Activated CD8-positive, alpha-beta memory T cell treated with anti-CD3 and anti-CD28 coated beads, Interleukin-2, amount 50 U/mL, for 1 hour (primary cell): Measurements from ENCODE around the gene GPR157.
"Not testable (repeated sequence)": the region's sequence is repeated elsewhere in the genome, so short reads cannot be mapped to it uniquely, and the experiment has no call there.

Experiments used
- DNase-seq: peaks from one replicate; pipeline ENCODE4 v3.0.0-alpha.2; 2020; ENCODE audit errors: extremely low read depth

Gene GPR157

DNA sequence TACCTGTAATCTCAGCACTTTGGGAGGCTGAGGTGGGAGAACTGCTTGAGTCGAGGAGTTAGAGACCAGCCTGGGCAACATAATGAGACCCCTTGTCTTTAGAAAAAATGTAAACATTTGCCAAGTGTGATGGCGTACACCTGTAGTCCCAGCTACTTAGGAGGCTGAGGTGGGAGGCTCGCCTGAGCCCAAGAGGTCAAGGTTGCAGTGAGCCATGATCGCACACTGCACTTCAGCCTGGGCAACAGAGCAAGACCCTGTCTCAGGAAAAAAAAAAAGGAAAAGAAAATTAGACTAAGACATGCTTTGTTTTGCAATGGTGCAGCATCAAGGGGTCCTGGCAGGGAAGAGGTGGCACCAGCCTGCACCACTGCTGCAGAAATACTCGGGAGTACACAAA is 16.8 kb upstream of the GPR157 start:
- DNase-seq, result no peak

DNA sequence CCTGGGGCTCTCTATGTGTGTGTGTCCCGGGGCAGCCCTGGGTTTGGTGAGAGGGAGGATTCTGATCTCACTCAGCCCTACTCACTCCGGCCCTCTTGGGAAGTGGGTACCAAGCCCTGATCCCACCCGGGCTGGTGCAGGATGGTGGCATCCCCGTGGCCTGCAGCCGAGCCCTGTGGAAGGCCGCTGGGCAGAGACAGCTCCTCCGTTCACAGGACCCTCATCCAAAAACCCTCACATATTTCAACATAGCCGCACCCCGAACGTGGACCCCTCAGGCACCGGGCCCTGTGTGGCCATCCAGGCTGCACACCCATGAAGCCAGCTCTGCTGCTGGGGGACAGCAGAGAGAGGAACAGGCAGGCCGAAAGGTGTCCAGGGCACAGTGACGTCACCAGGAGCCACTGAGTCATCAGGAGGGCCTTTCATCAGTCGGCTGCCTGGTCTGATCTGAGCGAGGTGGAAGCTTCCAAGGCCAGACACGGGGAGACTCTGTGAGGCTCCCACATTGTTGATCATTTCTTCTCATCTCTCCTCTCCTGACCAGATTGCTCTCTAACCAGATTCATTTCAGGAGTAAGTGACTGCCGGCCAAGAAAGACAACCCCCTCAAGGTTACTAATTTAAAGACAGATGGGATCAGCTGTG is 16.2 kb upstream of the GPR157 start:
- no peak for DNase-seq

DNA sequence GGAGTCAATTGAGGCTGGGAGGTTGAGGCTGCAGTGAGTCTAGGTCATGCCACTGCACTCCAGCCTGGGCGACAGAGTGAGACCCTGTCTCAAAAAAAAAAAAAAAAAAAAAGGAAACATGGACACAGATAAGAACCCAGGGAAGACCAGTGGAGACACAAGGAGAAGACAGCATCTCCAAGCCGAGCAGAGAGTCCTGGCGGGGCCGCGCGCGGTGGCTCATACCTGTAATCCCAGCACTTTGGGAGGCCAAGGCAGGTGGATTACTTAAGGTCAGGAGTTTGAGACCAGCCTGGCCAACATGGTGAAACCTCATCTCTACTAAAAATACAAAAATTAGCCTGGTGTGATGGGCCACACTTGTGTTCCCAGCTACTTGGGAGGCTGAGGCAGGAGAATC is 15.6 kb upstream of the GPR157 start:
- not testable (repeated sequence) for DNase-seq

DNA sequence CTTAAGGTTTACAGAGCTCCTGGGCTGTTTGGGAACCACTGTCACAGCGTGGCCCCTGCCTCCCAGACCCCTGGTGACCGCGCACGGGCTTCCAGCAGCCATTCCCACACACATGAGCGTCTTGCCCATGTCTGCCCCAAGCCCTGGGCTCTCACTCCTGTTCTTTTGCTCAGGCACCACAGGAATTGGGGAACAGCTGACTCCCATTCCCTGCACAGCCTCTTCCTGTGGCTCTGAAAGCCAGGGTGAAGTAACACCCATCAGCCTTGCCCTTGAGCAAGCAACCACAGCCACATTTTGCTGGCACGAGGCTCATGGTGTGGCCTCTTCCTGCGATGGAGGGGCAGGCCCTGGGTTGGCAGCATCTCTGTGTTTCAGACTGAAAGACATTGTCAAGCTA is 14.3 kb upstream of the GPR157 start:
- DNase-seq, result no peak

DNA sequence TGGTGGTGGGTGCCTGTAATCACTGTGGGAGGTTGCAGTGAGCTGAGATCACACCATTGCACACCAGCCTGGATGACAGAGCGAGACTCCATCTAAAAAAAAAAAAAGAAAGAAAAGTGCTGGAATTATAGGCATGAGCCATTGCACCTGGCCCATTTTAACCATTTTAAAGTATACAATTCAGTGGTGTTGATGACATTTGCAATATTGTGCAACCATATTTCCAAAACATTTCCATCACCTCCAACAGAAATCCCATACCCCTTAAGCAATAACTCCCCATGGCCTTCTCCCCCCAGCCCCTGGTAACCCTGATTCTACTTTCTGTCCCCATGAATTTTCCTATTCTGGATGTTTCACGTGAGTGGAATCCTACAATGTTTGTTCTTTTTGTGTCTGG is 11.0 kb upstream of the GPR157 start:
- DNase-seq, result no peak

DNA sequence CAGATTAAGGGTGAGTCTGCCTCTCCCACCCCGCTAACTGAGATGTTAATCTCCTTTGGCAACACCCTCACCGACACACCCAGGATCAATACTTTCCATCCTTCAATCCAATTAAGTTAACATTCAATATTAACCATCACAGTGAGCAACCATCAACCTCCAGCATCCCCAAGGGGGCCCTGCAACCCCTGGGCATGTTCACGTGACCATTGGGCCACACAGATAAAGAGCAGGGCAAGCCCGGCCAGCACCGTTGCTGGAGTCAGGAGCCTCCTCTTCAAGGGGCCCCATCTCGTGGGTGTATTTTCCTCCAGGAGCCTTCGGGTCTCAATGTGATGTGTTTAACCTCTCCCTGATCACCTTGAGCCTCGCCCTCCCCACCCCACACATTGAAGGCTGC is 8.0 kb upstream of the GPR157 start:
- no peak for DNase-seq

DNA sequence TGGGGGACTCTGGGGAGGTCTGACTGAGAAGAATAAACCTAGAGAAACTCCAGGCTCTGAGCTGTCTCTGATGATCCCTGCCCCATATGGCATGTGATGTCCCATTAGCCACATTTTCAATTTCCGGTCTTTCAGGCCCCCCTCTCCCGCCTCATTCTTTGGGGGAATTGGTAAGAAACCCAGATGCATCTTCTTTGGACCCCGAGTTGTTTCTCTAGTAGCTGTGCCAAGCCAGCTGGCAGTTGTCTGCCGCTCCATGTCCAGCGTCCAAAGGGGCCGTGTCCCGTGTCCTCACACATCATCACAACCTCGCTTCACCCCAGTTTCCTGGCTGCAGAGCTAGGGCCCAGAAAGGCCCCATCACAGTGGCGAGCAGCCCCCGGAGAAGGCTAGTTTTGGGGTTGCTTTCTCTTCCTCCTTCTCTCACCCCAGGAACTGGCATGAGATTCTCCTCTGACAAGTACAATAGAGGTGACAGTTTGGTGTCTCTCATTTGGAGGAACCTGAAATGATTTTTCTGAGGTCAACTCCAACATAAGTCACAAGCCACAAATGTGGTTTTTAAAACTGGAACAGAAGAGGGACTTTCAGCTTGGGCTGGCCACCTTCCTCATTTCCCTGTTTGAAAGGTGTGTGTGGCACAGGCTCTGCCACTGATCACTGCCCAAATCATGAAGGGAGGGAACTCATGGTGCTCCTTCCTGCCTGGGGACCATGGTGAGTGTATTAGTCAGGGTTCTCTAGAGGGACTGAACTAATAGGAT is 6.4 kb upstream of the GPR157 start:
- DNase-seq, result no peak

DNA sequence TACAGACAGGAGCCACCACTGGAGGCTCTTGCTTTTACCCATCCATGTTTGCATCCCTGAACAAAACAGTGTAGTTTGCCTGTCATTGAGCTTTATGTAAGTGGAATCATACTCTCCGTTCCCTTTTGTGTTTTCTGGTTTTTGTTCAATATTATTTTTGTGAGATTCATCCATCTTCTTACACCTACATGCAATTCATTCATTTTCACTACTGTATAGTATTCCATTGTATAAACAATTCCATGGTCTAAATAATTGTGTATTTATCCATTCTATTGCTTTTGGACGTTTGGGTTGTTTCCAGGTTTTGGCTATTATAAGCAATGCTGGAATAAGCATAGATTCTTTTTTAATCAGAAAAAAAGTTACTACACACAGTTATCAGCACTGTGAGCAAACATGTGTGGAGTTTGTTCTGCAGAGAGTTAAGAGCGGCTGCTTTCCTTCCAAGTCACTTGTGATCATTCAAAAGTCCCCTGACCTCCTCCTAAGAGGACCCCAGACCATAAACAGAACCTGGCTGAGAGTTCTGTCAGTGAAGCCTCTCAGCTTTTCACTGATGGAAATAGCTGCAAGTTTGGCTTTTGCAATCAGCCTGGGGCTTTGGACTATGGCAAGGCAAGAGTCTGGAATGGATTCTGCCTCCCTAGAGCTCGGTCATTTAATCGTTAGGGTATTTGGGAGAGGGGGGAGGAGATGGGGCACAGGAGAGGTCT is 5.1 kb upstream of the GPR157 start:
- no peak for DNase-seq

DNA sequence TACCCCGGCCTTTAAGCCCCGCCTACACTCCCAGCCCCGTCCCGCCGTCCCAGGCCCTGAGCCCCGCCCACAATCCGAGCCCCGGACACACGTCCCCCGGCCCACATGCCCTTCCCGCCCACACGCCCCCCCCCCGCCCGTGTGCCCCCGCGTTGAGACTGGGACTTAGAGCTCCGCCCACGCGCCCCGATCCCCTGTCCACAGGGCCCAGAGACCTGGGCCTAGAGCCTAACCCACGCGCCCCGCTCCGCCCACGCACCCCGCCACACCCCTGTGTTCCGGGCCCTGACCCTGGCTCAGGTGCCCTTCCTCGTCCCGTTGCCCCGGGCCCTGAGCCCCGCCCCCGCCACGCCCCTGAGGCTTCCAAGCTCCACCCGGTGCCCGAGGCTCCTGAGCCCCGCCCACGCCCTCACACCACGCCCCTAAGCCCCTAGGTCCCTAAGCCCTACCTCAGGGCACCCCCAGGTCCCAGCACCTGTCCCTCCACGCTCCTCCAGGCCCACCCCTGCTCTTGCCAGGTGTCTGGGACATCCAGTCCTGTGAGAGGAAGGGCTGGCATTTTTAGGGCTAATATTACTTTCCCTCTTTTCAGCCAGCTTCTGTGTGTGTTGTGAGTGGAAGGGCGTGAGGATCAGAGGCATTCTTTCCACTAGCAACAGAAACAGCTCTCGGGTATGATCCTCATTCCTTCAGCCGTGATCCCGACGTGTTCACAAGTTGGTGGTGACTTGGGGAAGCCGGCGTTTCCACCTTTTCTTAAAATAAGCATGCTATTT is 552 bp upstream of the GPR157 start:
- DNase-seq, result peak; percentile 74

DNA sequence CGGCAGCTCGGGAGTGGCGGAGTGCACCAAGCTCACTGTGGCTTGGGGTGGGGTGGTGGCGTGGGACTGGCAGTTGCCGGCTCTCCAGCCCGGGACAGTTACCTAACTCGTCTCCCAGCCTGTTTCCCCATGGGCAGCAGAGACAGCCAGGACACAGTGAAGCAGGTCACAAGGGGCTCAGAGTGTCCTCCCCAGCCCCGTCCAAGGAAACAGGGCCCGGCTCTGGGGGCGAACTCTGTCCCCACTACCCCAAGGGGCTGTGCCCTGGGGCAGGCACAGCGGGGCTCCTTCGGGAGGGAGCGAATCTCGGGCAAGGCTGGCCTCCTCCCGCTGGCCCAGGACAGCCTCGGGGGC is 759 bp downstream of the GPR157 start:
- DNase-seq, result no peak

DNA sequence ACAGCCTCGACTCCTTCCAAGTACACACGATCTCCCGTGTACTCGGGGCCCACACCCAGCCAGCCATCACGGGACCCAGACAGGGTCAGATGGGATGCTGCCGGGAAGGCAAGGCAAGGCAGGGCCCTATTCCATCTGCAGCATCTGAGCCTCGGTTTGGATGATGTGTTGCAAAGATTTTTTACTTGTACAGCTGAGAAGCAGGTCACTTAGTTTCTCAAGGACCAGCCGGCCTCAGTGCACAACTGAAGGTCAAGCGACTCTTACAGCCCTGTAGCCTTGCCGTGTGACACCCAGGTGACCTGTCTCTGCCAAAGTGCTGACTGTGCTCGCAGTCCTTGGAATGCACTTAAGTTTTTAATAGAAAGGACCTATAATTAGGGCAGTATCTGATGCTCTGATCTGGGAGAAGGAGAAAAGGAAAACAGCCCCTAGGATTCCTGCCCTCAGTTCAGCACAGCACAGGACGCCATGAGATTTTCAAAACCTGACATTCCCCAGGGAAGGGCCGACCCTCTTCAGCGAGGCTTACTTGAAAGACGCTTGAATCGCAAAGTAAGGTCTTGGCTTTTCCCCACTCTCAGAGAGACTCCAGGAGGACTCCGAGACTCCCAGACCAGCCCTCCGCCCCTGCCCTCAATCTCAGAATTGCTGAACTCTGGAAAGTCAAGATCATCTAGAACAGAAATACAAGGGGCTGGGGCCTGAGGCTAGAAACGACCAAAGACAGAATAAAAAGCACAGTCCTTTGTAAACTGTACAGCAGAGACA is 1.3 kb downstream of the GPR157 start:
- DNase-seq, result no peak

DNA sequence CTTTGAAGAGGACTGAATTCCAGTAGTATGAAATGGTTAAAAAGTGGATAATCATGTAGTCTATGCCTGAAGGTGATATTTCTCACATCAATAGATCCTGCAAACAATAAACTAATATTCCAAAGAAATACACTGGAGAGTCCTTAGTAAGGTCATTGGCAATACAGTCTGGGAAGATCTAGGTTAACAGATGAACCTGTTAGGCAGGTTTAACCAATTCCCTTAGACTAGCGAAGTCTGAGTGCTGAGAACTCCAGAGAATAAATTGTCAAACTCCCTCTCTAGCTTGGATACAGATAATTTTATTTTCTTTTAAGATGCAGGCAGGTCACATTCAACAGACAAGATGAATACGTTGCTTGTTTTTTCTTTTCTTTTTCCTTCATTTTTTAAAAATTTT is 2.4 kb downstream of the GPR157 start:
- DNase-seq, result no peak

DNA sequence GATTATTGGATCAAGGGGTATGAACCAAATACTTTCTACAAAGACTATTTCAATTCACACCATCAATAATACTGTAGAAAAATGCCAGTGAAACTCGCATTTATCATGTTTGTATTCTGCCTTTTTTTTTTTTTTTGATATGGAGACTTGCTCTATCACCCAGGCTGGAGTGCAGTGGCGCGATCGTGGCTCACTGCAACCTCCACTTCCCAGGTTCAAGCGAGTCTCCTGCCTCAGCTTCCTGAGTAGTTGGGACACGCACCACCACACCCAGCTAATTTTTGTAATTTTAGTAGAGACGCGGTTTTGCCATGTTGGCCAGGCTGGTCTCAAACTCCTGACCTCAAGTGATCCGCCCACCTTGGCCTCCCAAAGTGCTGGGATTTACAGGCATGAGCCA is 3.1 kb downstream of the GPR157 start:
- DNase-seq, result not testable (repeated sequence)

DNA sequence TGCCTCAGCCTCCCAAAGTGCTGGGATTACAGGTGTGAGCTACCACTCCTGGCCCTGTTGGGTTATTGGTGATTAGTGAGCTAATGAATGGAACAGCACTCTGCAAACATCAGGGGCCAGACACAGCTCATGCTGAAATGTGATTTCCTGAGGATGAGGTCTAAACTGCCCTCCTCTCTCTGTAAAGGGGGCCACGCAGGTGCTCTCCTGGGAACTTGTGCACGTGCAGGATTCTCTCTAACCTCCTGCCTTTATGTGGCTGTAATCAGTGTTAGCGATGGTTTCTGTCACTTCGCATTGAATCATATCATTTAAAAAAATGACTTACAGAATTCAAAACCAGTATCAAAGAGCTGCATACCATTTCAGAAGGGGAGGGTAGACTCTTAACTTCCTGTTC is 3.6 kb downstream of the GPR157 start:
- DNase-seq, result no peak

DNA sequence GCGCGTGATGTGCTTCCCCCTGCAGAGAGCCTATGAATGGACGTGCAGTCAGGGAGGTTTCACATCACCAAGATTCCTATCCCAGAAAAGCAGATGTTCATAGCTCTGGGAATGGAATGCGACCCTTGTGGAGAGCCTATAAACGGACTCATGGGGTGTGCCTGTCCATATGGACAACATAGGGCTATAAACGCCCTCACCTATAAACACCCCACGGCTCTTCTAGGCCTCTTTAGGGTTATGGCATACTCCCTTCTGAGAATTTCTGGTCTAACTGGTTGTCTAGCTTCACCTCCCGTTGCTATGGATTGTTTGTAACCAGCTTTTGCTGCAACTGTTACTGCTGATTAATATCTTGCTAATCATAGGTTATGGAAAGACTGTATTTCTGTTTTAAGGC is 4.5 kb downstream of the GPR157 start:
- DNase-seq, result not testable (repeated sequence)

DNA sequence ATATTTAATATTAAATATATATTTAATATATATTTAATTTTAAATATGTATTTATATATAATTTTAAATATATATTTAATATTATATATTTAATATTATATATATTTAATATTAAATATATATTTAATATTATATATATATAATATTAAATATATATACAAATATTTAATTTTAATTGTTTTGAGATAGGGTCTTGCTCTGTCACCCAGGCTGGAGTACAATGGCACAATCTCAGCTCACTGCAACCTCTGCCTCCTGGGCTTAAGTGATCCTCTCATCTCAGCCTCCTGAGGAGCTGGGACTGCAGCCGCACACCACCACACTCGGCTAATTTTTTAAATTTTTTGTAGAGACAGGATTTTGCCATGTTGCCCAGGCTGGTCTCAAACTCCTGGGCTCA is 5.2 kb downstream of the GPR157 start:
- DNase-seq, result not testable (repeated sequence)

DNA sequence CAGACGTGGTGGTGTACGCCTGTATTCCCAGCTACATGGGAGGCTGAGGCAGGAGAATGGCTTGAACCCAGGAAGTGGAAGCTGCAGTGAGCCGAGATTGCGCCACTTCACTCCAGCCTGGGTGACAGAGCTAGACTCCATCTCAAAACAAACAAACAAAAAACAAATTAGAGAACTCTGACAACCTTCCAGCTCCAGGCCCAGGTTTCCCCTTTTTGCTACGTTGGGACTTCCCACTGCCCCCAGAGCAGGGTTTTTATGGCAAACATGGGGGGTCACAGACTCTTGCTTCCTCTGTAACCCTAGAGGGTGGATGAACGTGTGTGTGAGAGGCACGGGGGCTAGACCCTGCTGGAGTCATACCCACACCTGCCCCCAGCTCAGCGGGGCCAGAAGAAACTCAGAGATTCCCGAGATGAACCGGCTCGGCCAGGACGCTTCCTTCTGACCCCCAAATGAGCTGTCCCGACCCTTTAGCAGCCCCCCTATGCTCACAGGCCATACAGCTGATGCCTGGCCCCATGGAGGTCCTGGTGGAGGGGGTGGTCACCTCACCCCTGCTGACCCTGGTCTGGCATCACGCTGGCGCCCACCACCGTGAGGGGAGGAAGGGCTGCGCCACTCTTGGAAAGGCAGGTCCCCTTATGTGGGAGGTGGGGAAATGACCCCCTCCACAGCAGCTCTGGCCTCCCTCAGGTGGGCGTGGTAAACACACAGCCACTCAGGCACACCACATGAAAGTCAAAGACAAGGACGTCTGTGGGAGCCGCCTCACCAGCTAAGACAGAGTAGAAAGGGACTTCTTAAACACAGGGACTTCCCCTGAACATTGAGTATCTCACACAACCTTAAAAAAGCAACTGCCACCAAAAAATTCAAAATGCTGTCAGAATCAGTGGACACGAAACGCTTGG is 7.1 kb downstream of the GPR157 start:
- DNase-seq, result no peak

DNA sequence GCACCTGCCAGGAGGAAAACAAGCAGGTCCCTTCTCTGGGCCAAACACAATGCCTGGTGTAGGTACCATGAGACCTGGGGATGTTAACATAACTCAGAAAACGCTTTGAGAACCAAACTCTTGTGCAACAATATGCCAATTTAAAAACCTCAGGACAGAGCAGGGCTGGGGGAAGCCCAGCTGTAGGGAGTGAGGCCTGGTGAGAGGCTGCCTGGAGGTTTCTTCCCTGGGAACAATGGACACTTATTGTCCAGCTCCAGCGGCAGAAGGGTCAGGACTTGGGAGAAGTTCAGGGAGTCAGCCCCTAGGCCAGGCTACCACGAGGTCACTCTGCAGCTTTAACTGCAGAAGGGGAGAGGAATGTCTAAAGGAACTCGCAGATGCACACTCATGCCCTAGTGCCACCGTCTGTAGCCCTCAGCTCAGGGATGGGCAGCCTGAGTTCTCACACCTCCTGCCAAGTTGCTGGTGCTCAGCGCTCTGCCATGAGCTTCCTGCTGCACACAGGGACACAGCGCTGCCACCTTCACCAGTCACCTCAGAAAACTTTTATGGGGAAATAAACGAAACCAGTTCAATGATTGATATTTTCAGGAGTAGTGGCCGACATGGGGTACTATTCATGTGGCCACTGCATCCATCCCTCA is 8.5 kb downstream of the GPR157 start:
- no peak for DNase-seq

DNA sequence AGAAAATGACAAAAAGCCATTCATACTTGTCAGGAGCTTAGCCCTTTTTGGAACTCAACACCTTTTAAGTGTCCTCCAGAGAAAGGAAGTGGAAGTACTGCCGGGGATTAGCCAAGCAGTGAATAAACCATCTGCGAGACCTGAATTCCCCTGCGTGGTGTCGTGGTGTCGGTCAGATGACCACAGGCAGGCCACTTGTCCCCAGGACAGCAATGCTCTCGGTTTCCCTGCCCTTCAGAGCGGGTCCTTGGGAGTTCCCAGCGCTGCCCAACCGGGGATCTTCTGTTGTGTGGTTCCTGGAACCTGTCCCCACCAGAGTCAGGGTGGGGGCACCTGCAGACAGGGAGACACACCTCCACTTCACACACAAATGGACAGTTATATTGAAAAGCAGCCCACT is 9.2 kb downstream of the GPR157 start:
- DNase-seq, result no peak

DNA sequence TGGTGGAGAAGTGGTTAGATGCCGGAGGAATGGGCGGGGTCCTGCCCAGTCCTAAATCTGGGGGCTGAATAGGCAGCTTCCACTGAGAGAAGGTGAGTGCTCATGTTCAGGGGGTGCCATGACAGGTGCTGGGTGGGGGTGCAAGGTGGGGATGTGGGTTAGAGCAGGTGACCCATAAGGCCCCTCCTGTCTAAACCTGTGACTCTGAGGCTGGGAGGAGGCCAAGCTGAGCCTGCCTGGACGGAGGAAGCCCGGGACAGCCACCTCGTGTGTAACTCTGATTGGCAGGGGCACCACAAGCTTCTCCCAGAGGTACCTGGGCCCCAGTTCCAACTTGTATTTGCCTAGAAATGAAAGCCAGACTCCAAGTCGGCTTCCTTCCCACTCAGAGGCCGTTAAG is 10.7 kb downstream of the GPR157 start:
- DNase-seq, result no peak
